Measurements from ENCODE around the gene ATXN10.
A peak's percentile ranks its signal among the peaks of the same experiment; 100 is the strongest.

ATXN10 gene

GRCh38 chr22:45882881-45883810, 211.5 kb downstream of the ATXN10 start:
- no peak overlapping the region for H3K27ac ChIP-seq
- DNase-seq (ENCODE audit: low read depth, low spot score): no peak

GRCh38 chr22:45883811-45884170, 212.2 kb downstream of the ATXN10 start:
- H3K27ac ChIP-seq: no peak overlapping the region
- DNase-seq (ENCODE audit: low read depth, low spot score): no peak

GRCh38 chr22:45884201-45885062, 212.8 kb downstream of the ATXN10 start:
- H3K27ac ChIP-seq: no peak overlapping the region
- no peak for DNase-seq (ENCODE audit: low read depth, low spot score)

GRCh38 chr22:45885171-45885840, 213.7 kb downstream of the ATXN10 start:
- DNase-seq (ENCODE audit: low read depth, low spot score): no peak
- no peak overlapping the region for H3K27ac ChIP-seq

GRCh38 chr22:45885941-45886395, 214.3 kb downstream of the ATXN10 start:
- H3K27ac ChIP-seq: no peak overlapping the region
- DNase-seq (ENCODE audit: low read depth, low spot score): no peak

GRCh38 chr22:45886540-45886939, 214.9 kb downstream of the ATXN10 start:
- H3K27ac ChIP-seq: no peak overlapping the region
- no peak for DNase-seq (ENCODE audit: low read depth, low spot score)

- DNase-seq (ENCODE audit: low read depth, low spot score): peak; percentile 53
- H3K27ac ChIP-seq: no peak overlapping the region
These were observed 215.8 kb downstream of the ATXN10 start for GRCh38 chr22:45887202-45888131.

GRCh38 chr22:45888221-45889092, 216.8 kb downstream of the ATXN10 start:
- no peak overlapping the region for H3K27ac ChIP-seq
- no peak for DNase-seq (ENCODE audit: low read depth, low spot score)

- no peak overlapping the region for H3K27ac ChIP-seq
- no peak for DNase-seq (ENCODE audit: low read depth, low spot score)
These were observed 217.5 kb downstream of the ATXN10 start for GRCh38 chr22:45889093-45889538.

GRCh38 chr22:45889539-45890350, 218.1 kb downstream of the ATXN10 start:
- no peak overlapping the region for H3K27ac ChIP-seq
- DNase-seq (ENCODE audit: low read depth, low spot score): no peak

GRCh38 chr22:45890351-45890635, 218.7 kb downstream of the ATXN10 start:
- no peak for DNase-seq (ENCODE audit: low read depth, low spot score)
- no peak overlapping the region for H3K27ac ChIP-seq

GRCh38 chr22:45891021-45891421, 219.4 kb downstream of the ATXN10 start:
- no peak for DNase-seq (ENCODE audit: low read depth, low spot score)
- H3K27ac ChIP-seq: no peak overlapping the region

GRCh38 chr22:45891471-45891995, 219.9 kb downstream of the ATXN10 start:
- DNase-seq (ENCODE audit: low read depth, low spot score): no peak
- no peak overlapping the region for H3K27ac ChIP-seq

GRCh38 chr22:45891996-45892621, 220.5 kb downstream of the ATXN10 start:
- DNase-seq (ENCODE audit: low read depth, low spot score): no peak

GRCh38 chr22:45892681-45893461, 221.2 kb downstream of the ATXN10 start:
- no peak overlapping the region for H3K27ac ChIP-seq
- no peak for DNase-seq (ENCODE audit: low read depth, low spot score)

More at GRCh38 chr22:45891996-45892621, 220.5 kb downstream of the ATXN10 start:
- no peak overlapping the region for H3K27ac ChIP-seq

- no peak overlapping the region for H3K27ac ChIP-seq
- no peak for DNase-seq (ENCODE audit: low read depth, low spot score)
These were observed 221.9 kb downstream of the ATXN10 start for GRCh38 chr22:45893516-45893915.

All from epithelial cell of prostate (primary cell).